HG03108 (cell line): ENCODE measurements around the gene ANKRD13D.
A peak's percentile ranks its signal among the peaks of the same experiment; 100 is the strongest.

Source experiments
- ATAC-seq: cut with Tn5 transposase; IDR thresholded peaks from one replicate; pipeline ENCODE4 v1.9.1; 2021; ENCODE audit warnings: moderate library complexity; ENCODE audit not compliant: unreplicated experiment

ANKRD13D gene

DNA sequence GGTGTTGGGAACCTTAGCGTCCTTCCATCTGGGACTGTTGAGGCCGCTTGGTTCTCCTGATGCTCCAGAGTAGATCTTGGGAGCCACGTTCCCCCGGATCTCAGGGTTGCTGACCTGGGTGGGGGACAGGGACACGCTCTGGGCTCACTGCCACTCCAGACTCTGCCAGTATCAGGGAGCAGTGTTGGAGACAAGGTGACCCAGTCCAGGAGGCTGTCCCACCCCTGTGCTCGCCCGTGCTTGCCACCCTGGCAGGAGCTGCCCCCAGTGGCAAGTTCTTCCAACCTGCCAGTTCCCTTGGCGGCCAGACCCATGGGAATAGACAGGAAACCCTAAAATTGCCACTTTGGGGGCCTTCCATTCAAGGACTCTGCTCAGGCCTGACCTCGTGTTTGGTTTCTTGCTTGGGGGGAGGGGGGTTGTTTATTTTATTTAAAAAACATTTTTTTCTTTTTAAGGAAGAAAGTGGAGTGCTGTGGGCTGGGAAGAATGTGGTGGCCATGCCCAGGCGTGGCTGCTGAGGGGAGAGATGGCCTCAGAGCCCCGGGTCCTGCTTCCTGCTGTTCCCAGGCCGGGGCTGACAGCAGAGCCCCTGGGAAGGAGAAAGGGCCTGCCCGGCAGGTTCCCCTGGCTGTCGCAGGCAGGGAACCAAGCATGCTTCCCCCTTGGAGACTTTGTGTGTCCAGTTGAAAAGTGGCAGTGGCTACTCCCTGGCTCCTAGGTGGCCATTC, 15.7 kb upstream of the ANKRD13D start:
- no peak for ATAC-seq

DNA sequence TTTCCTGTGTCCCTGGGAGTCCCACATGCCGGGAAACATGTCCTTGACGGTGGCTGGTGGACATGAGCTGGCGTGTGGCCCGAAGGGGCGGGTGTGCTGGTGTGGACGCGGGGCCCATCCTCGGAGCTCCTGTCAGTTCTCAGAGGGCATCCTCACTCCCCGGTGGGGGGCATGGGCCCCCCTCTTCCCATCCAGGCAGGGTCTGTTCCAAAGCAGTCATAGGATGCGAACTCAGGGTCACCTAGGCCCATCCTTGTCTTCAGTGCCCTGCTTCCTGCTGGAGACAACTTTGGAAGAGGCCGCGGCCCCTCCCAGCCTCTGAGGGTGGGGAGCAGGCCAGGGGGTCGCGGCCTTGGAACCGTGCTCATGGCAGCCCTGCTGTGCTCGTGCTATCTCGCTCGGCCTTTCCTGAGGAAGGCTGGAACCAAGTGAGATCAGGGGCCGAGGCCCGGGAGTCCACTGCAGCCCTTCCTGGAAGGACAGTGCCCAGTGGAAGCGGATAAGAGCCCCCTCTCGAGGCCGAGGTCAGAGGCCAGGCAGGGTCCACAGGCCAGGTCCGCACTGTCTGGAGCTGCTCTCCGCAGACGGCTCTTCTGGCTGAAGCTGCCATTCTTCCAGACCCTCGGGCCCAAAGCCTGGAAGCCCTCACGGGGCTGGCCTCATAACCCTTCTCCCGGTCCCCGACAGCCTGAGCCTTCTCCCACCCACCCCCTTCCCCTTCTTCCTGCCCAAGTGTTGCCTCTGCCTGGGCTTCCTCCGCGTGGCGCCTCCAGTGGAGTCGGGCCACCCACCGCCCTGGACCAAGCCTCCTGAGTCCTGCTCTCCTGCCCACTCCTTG, 14.1 kb upstream of the ANKRD13D start:
- no peak for ATAC-seq

DNA sequence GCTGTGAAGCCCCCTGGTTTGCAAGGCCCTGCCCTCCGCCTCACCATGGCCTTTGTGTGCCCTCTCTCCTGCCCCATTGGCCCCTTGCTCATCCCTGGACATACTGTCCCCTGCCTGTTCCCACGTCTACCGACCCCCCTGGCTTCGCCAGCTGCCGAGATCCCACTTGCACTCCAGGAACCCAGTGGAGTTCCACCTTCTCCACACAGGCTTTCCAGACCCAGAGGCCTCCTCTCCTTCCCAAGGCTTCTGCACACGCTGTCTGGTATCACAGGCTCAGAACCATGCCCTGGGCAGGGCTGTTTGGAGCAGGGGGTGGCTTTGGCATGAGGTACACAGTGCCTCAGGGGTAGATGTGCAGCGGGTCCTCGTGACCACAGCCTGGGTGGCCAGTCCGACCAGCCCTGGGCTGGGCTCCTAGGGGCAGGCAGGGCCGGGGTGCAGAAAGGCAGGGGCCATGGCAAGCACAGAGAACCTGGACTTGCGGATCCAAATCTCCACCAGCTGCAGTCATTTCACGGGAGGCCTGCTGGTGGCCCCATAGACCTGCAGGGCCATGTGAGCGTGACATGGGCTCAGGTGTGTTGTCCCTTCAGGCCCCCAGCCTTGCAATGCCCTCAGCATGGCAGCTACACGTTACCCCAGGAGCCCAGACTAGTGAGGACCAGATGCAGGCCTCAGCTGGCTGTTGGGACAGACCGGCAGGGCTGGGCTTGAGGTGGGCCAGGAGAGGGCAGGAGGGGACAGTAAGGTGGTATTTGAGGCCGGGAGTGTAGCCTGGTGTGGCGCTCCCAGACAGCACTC, 13.3 kb upstream of the ANKRD13D start:
- no peak for ATAC-seq

DNA sequence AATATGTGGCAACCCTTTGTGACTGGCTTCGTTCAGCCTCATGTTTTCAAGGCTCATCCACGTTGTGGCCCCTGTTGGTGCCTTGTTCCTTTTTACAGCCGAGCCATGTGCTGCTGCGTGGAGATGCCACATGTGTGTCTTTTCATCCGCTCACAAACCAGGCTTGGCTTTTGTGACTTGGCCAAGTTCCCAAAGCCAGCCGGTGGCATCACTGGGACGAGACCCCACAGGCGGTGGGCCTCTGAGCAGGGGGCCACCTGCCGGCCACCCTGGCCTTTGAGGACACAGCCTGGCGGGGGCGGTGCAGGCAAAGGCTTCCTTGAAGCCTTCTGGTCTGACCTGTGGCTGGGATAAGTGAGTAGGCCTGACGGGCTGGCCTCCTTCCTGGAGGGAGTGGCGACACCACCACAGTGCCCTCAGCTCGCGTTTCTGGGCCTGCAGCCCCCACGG, 12.3 kb upstream of the ANKRD13D start:
- ATAC-seq, result no peak

DNA sequence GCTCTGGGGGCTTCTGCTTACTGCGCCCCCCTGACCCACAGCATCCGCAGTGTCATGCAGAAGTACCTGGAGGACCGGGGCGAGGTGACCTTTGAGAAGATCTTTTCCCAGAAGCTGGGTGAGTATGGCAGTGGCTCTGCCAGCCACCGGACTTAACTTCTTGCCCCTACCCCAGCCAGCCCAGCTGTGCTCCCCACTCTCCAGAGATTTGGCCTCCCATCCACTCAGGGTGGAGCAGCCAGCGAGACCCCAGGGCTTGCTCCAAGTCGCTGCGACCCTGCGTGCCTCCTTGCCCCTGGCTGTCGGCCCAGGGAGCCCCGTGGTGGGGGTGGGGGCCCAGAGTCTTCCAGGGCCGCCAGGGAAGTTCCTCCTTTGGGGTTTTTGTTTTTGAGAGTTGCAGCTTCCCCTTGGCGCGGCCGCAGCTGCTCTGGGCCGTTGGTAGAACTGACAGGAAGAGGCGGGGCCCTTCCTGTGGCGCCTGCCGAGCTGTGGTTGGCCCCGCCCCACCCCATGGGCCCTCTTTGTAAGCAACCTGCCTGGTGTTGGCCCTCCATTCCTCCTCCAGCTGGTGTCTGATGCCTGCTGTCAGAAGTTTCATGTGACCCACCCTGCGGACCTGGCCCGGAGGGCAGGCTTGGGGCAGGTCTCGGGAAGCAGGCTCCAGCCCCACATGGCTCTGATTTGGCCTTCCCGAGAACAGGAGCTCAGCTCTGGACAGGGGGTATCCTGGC, 11.7 kb upstream of the ANKRD13D start:
- ATAC-seq, result peak; percentile 72

DNA sequence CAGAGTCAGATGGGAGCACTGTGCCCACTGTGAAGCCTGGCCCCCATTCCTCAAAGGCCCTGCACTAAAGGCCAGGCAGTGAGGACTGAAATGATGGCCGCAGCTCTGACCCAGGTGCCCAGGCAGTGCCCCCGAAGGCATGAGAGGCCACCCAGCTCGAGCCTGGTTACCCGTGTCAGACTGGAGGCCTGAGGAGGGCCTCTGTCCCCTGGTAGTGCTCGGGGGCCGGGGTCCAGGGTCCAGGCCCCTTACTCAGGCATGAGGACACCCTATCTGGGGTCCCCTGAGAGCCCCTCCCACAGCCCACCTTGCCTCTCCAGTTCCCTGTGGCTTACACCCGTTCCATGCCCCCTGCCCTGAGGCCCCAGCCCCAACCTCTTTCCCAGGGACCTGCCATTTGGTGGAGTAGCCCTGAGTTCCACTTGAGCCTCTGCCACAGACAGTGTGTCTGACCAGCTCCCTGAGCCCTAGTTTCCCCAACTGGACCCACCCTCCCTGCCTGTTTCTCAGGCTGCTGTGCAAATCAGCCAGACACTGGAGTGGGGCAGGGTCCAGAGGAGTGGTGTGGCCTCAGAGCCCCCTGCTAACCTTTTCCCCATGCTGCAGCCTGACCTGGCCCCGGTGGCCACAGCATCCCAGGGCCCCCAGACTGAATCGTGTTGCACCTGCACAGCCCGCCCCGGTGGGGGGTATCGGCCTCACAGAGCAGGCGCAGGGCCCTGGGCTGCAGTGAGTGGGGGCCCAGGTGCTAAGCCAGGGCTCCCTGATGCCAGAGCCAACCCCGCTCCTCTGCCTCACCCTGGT, 10.8 kb upstream of the ANKRD13D start:
- no peak for ATAC-seq

DNA sequence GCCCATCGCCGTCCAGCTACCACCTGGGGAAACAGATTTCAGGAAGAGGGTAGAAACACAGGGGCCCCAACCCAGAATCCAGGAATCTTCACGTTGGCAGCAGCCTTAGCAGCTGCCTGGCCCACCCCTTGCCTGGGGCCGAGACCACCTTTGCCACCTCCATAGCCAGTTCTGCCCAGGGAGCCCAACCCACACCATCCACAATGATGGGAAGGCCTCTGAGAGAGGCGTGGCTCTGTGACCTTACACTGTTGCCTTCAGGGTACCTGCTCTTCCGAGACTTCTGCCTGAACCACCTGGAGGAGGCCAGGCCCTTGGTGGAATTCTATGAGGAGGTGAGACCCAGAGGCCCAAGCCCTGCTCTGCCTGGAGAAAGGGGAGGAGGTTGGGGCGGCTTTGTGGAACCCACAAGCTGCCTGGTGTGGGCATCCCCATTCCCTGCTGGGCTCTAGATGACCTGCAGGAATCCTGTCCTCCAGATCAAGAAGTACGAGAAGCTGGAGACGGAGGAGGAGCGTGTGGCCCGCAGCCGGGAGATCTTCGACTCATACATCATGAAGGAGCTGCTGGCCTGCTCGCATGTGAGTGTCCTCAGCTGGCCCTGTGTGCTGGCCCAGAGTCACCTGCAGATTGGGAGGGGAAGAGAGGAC, 10.0 kb upstream of the ANKRD13D start:
- ATAC-seq, result no peak

DNA sequence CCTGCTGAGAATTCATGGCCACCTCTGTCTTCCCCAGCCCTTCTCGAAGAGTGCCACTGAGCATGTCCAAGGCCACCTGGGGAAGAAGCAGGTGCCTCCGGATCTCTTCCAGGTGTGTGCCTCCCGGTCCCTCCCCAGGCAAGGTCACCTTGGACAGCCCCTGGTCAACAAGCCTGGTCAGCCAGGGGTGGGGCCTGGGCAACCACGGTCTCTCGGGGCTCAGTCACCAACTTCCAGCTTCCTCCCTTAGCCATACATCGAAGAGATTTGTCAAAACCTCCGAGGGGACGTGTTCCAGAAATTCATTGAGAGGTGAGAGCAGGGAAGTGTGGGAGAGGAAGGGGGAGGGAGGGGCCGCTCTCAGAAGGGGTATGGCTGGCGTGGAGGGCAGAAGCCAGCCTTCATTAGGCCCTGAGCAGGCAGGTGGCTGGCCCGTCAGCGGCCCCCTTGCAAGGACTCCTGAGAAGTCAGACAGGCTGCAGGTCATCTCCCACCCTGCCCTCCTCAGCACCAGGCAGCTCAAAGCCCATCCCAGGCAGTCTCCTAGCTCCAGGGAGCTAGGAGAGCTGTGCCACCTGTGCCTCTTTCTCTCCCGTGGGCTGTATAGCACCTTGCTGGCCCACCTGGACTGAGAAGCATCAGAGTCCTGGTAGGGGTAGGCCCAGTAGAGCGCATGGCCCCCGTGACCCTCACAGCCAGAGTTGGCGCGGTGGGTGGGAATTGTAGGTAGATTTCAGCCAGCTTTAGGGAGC, 9.3 kb upstream of the ANKRD13D start:
- ATAC-seq, result no peak

DNA sequence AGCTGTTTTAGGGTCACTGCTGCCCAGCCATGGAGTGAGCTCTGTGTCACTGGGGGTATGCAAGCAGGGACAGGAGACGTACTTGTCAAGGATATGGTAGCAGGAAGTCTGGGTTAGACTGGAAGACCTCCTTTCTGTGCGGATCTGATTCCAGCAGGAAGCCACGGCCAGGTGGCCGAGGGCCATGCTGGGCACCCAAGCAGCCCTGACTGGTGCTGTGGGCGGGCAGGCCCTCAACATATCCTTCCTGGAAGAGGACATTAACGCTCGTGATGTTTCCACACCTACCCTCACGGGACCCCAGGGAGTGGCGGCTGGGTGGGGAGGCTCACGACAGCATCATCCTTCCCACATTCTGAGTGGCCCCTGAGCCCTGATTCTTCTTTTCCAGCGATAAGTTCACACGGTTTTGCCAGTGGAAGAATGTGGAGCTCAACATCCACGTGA, 8.7 kb upstream of the ANKRD13D start:
- ATAC-seq, result no peak

DNA sequence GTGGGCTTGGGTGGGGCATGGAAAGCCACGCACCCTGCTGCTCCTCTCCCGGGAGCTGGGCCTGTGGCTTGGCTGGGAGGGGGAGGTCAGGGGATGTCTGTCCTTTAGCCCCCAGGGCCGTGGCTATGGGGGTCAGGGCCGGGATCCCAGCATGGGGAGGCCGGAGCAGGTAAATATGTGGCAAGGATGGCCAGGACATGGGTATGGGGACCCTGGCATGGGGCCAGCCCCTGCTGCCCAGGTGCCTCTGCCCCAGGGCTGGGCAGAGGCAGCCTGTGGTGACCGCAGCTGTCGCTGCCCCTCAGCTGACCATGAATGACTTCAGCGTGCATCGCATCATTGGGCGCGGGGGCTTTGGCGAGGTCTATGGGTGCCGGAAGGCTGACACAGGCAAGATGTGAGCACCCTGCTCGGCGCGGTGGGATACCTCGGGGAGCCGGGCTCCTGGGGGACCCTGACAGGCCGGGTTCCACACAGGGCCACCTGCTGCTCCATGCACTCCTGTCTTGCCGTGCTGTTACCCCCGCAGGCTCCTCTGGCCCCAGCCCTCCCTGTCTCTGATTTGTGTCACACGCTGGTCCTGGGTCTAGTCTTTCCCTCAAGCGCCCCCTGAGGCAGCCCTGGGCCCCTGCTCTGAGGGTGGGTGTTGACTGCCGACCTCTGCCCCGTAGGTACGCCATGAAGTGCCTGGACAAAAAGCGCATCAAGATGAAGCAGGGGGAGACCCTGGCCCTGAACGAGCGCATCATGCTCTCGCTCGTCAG, 8.1 kb upstream of the ANKRD13D start:
- no peak for ATAC-seq

DNA sequence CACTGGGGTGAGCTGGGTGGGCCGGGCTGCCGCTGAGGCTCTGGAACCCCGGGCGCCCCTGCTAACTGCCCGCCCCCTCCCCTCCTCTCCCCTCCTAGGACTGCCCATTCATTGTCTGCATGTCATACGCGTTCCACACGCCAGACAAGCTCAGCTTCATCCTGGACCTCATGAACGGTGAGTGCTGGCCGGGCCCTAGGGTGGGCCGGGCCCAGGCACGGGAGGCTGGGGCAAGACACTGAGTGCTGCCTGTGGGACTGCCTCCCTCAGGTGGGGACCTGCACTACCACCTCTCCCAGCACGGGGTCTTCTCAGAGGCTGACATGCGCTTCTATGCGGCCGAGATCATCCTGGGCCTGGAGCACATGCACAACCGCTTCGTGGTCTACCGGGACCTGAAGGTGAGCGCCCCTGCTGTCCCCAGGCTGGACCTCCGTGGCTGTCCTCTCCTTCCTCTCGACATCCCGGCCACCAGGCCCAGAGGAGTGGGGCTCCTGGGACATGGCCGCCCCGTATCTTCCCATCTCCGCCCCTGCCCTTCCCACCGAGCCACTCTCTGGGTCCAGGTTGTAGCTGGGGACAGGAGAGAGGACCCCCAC, 7.5 kb upstream of the ANKRD13D start:
- ATAC-seq, result no peak

DNA sequence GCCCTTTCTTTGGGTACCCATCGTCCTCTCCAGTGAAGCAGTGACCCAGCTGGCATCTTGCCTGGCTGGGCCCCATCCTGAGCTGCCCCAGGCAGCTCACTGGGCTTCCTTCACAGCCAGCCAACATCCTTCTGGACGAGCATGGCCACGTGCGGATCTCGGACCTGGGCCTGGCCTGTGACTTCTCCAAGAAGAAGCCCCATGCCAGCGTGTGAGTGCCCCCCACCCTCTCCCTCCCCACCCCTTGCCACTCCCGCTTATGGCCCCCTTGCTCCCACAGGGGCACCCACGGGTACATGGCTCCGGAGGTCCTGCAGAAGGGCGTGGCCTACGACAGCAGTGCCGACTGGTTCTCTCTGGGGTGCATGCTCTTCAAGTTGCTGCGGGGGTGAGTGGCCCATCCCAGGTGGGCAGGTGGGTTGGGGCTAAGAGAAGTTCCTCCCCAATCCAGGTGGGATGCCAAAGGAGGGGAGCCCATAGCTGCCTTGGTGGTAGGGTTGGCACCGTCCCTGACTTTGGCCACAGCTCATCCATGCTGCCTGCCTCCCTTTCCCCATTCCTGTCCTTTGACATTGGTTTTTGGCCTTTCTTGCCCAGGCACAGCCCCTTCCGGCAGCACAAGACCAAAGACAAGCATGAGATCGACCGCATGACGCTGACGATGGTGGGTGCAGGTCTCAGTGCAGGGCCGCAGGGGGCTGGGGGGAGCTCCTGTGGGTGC, 6.8 kb upstream of the ANKRD13D start:
- ATAC-seq, result no peak

DNA sequence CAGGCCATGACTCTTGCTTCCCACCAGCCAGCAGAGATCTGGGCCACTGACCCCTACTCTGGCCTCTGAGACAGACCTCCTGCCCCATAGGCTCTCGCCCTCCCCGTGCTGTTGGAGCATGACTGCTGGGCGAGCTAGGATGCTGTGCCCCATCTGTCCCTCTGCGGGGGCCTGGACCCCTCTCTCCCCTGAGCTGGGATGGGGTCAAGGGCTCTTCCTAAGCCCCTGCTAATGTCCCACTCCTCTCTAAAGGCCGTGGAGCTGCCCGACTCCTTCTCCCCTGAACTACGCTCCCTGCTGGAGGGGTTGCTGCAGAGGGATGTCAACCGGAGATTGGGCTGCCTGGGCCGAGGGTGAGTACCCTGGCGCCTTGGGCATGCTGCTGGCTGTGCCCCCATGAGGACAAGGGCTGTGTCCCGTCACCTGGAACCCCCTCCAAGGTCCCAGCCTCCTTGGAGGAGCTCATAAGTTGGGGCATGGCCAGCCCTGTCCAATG, 6.2 kb upstream of the ANKRD13D start:
- ATAC-seq, result no peak

DNA sequence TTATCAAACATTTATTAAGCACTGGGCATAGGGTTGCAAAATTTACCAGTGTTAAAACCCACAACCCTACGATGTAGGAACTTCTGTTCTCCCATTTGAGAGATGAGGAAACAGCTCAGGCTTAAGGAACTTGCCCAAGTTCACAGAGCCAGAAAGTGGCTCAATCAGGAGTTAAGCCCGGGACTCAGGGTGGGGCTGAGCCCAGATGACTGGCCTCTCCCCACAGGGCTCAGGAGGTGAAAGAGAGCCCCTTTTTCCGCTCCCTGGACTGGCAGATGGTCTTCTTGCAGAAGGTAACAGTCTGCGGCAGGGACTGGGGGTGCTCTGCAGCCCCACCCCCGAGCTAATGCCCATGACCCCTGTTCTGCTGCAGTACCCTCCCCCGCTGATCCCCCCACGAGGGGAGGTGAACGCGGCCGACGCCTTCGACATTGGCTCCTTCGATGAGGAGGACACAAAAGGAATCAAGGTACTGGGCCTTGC, 5.6 kb upstream of the ANKRD13D start:
- no peak for ATAC-seq

DNA sequence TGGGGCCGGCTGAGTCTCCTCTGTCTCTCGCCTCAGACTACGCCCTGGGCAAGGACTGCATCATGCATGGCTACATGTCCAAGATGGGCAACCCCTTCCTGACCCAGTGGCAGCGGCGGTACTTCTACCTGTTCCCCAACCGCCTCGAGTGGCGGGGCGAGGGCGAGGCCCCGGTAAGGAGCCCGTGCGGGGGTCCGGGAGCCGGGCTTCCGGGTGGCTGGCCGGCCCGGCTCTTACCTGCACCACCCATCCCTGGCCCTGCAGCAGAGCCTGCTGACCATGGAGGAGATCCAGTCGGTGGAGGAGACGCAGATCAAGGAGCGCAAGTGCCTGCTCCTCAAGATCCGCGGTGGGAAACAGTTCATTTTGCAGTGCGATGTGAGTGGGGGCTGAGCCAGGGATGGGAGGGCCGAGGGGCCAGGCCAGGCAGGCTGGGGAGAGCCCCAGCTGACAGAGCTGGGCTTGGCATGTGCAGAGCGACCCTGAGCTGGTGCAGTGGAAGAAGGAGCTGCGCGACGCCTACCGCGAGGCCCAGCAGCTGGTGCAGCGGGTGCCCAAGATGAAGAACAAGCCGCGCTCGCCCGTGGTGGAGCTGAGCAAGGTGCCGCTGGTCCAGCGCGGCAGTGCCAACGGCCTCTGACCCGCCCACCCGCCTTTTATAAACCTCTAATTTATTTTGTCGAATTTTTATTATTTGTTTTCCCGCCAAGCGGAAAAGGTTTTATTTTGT, 4.1 kb upstream of the ANKRD13D start:
- no peak for ATAC-seq
